ENCODE measurements around the gene XRN2.

The XRN2 gene

DNA sequence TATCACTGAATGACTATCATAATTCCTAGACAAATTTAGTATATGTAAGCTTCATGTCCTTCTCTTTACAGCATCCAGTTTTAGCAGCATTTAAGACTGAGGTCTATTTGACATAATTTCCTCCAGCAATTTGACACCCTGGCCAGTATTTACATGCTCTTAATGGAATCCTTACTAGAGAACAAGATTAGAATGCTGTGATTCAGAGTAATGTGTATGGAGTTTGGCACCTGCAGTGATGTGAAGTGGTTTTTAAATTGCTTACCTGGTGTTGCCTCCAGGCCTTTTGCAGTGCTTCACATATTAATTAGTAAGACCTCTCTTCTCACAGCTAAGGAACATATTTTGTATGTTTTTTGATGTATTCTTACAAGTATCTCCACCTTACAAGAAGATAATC lies 84.4 kb downstream of the XRN2 start:
- no peaks in the 10 kb centered on the region for H3K9me3 ChIP-seq (ENCODE audit: severe bottlenecking)
- H3K27ac ChIP-seq (ENCODE audit: poor library complexity, severe bottlenecking): no peak overlapping the region
- H3K4me3 ChIP-seq (ENCODE audit: severe bottlenecking): no peak overlapping the region
- H3K27me3 ChIP-seq (ENCODE audit: insufficient read depth, poor library complexity, severe bottlenecking): peaks cover 1% of the 10 kb centered on the region
- DNase-seq (ENCODE audit: low spot score): no peak
- ATAC-seq (ENCODE audit: low read depth): no peak
- TF ChIP-seq CTCF (IDR thresholded peaks at IDR 0.05; ENCODE audit: poor library complexity, severe bottlenecking): no peak
- no peaks in the 10 kb centered on the region for H3K4me1 ChIP-seq (ENCODE audit: insufficient read depth, poor library complexity, severe bottlenecking)
- peaks cover 63% of the 10 kb centered on the region for H3K36me3 ChIP-seq (ENCODE audit: low read depth)

- ATAC-seq (ENCODE audit: low read depth) (no peak), DNase-seq (ENCODE audit: low spot score) (no peak)
- Histone ChIP-seq H3K27ac (ENCODE audit: poor library complexity, severe bottlenecking) (no peak overlapping the region), H3K9me3 (ENCODE audit: severe bottlenecking) (no peaks in the 10 kb centered on the region), H3K4me3 (ENCODE audit: severe bottlenecking) (no peak overlapping the region), H3K27me3 (ENCODE audit: insufficient read depth, poor library complexity, severe bottlenecking) (peaks cover 12% of the 10 kb centered on the region), H3K36me3 (ENCODE audit: low read depth) (peaks cover 58% of the 10 kb centered on the region), H3K4me1 (ENCODE audit: insufficient read depth, poor library complexity, severe bottlenecking) (no peaks in the 10 kb centered on the region)
- TF ChIP-seq CTCF (IDR thresholded peaks at IDR 0.05; ENCODE audit: poor library complexity, severe bottlenecking): no peak
Measured at GRCh38 chr20:21388566-21388965, 85.4 kb downstream of the XRN2 start.

DNA sequence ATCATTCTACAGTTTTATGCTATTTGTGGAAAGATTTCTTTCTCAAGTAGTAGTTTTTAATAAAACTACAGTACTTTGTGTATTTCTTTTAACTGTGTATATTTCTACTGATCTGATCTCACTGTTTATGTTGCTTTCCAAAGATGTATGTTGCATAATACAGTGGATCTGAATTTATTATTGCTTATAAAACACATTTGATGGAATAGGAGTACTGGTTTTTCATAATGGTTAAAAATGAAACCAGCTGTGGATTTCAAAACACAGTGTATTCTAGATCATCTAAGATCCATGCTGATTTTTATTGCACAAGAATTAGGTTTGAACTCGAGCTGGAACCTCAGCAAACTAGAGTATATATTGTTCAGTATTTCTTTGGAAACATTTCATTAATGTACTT lies 86.2 kb downstream of the XRN2 start:
- ATAC-seq (ENCODE audit: low read depth): no peak
- H3K36me3 ChIP-seq (ENCODE audit: low read depth): peaks cover 50% of the 10 kb centered on the region
- no peaks in the 10 kb centered on the region for H3K9me3 ChIP-seq (ENCODE audit: severe bottlenecking)
- no peak overlapping the region for H3K4me3 ChIP-seq (ENCODE audit: severe bottlenecking)
- no peak for DNase-seq (ENCODE audit: low spot score)
- no peaks in the 10 kb centered on the region for H3K4me1 ChIP-seq (ENCODE audit: insufficient read depth, poor library complexity, severe bottlenecking)
- H3K27ac ChIP-seq (ENCODE audit: poor library complexity, severe bottlenecking): no peak overlapping the region
- TF ChIP-seq CTCF (IDR thresholded peaks at IDR 0.05; ENCODE audit: poor library complexity, severe bottlenecking): no peak
- H3K27me3 ChIP-seq (ENCODE audit: insufficient read depth, poor library complexity, severe bottlenecking): peaks cover 20% of the 10 kb centered on the region

- peaks cover 38% of the 10 kb centered on the region for H3K36me3 ChIP-seq (ENCODE audit: low read depth)
- H3K27me3 ChIP-seq (ENCODE audit: insufficient read depth, poor library complexity, severe bottlenecking): peaks cover 34% of the 10 kb centered on the region
- ATAC-seq (ENCODE audit: low read depth): no peak
- no peak overlapping the region for H3K27ac ChIP-seq (ENCODE audit: poor library complexity, severe bottlenecking)
- H3K4me1 ChIP-seq (ENCODE audit: insufficient read depth, poor library complexity, severe bottlenecking): no peaks in the 10 kb centered on the region
- TF ChIP-seq CTCF (IDR thresholded peaks at IDR 0.05; ENCODE audit: poor library complexity, severe bottlenecking): no peak
- DNase-seq (ENCODE audit: low spot score): no peak
- H3K9me3 ChIP-seq (ENCODE audit: severe bottlenecking): no peaks in the 10 kb centered on the region
- H3K4me3 ChIP-seq (ENCODE audit: severe bottlenecking): no peak overlapping the region
Measured at GRCh38 chr20:21390768-21391167, 87.6 kb downstream of the XRN2 start.

DNA sequence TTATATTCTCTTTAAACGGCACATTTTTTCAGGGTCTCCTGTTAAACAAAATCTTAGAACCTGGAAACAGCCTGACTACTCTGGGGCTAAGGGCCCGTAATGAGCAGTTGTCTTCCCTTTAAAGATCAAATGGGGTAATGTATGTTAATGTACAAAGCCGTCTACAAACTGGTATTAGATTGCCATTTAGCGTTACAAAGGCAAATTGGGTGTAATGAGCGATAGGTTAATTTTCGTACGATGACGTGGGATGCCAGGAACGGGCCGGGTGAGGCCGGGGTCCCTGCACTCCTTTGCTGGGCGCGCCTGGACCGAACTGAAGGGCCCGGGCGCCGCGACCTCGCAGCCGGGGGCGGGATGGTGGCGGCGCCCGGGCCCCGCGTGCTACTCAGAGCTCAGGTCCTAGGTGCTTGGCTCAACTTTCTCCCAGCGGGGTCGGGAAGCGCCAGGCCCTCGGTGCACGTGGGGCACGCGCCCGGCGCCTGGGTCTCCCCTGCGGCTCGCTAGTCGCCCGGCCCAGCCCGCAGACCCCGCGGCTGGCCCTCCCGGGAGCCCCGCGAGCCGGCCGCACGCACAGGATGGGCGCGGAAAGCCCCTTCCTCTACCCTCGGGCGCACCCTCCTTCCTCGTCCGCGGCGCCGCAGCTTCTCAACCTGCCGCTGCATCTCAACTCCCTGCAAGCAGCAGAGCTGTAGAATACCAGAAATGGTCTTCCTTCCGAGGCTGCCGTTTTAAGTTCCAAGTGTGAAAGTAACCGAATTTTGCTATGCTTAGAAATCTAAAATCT lies 88.2 kb downstream of the XRN2 start:
- Histone ChIP-seq H3K27me3 (ENCODE audit: insufficient read depth, poor library complexity, severe bottlenecking) (peaks cover 40% of the 10 kb centered on the region), H3K4me3 (ENCODE audit: severe bottlenecking) (no peak overlapping the region), H3K27ac (ENCODE audit: poor library complexity, severe bottlenecking) (no peak overlapping the region), H3K4me1 (ENCODE audit: insufficient read depth, poor library complexity, severe bottlenecking) (no peaks in the 10 kb centered on the region), H3K9me3 (ENCODE audit: severe bottlenecking) (no peaks in the 10 kb centered on the region), H3K36me3 (ENCODE audit: low read depth) (peaks cover 34% of the 10 kb centered on the region)
- no peak for DNase-seq (ENCODE audit: low spot score)
- no peak for TF ChIP-seq CTCF (IDR thresholded peaks at IDR 0.05; ENCODE audit: poor library complexity, severe bottlenecking)
- ATAC-seq (ENCODE audit: low read depth): no peak
